BLaER1 (cell line): ENCODE measurements around the gene ST7.

ENCODE experiments used
- H3K27ac ChIP-seq: shearing (Covaris generic); formaldehyde crosslinking; 2 replicates; pipeline ENCODE4 v1.8.1; 2022
- H3K27me3 ChIP-seq: shearing (Covaris generic); formaldehyde crosslinking; 2 replicates; pipeline ENCODE4 v1.8.1; 2022
- H3K36me3 ChIP-seq: shearing (Covaris generic); formaldehyde crosslinking; 2 replicates; pipeline ENCODE4 v1.8.1; 2022
- H3K4me1 ChIP-seq: shearing (Covaris generic); formaldehyde crosslinking; 2 replicates; pipeline ENCODE4 v1.8.1; 2022
- H3K4me2 ChIP-seq: shearing (Covaris generic); formaldehyde crosslinking; 2 replicates; pipeline ENCODE4 v1.8.1; 2022
- H3K4me3 ChIP-seq: shearing (Covaris generic); formaldehyde crosslinking; 2 replicates; pipeline ENCODE4 v1.8.1; 2022
- H3K9ac ChIP-seq: shearing (Covaris generic); formaldehyde crosslinking; 2 replicates; pipeline ENCODE4 v1.8.1; 2022
- H3K9me3 ChIP-seq: shearing (Covaris generic); formaldehyde crosslinking; 2 replicates; pipeline ENCODE4 v1.8.1; 2022
- H4K20me1 ChIP-seq: shearing (Covaris generic); formaldehyde crosslinking; 2 replicates; pipeline ENCODE4 v1.8.1; 2022
- Cebpa-rat ChIP-seq: shearing (Covaris generic); IDR thresholded peaks from 2 replicates; pipeline ENCODE4 v1.8.1; 2022

Gene ST7

GRCh38 chr7:117188949-117189592, 235.8 kb downstream of the ST7 start:
- no peak overlapping the region for H3K4me3 ChIP-seq
- no peak overlapping the region for H3K27ac ChIP-seq
- no peak overlapping the region for H3K9ac ChIP-seq
- TF ChIP-seq Cebpa-rat = no peak
- H3K27me3 ChIP-seq = no peaks in the 10 kb centered on the region
- H3K4me2 ChIP-seq = no peak overlapping the region
- H3K9me3 ChIP-seq = no peaks in the 10 kb centered on the region
- H3K4me1 ChIP-seq = no peaks in the 10 kb centered on the region
- no peaks in the 10 kb centered on the region; the same call in 1 of the 2 replicates for H3K36me3 ChIP-seq
- no peaks in the 10 kb centered on the region for H4K20me1 ChIP-seq

DNA sequence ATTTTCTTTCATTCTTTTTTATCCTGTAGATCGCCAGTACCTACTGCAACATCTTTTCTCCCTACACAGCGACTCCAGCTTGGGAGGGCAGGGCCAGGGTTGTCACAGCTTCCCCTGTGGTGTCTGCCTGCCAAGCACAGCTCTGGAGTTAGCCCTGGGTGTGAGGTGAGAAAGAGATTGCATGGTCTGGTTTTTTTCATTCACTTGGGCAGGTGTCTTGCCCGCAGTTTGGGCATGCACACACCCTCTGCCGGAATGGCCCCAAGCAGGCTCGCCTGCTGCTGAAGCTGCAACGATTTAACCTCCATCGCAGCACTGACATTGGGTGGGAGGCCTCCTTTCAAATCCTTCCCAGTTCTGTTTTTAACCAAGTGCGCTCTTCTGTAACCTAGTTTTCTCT, 236.8 kb downstream of the ST7 start:
- H3K36me3 ChIP-seq = no peaks in the 10 kb centered on the region; the same call in 1 of the 2 replicates
- no peaks in the 10 kb centered on the region for H3K27me3 ChIP-seq

DNA sequence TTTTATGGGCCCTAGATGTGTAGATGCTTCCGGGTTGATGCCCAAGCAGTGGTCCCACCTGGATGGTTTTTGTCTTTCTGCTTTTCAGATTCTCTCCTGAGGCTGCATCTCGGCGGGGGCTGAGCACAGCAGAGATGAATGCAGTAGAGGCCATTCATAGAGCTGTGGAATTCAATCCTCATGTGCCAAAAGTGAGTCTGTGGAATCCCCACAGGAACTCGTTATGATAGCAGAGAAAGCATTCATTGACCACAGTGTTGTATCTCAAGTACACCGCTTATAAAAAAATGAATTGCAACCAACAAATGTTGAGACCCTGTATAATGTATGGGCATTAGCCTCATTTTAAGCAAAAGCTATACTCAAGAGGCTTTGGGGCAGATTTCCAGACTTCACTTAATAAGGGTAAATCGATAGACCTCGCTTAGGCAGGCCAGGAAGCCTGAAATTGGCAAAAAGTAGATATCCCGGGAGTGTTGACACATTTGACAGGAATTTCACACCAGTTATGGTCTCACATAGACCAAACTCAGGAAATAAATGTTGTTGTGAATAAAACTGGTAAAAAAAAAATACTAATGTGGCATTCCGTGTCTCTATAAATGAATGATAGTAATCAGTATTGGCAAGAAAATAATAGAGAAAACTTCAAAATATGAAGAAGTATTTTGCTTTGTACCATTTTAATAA, 237.6 kb downstream of the ST7 start:
- H3K27ac ChIP-seq = no peak overlapping the region
- H3K4me2 ChIP-seq = no peak overlapping the region
- H3K4me1 ChIP-seq = no peaks in the 10 kb centered on the region
- no peak overlapping the region for H3K4me3 ChIP-seq
- H3K9me3 ChIP-seq = no peaks in the 10 kb centered on the region
- no peaks in the 10 kb centered on the region for H3K27me3 ChIP-seq
- no peak for TF ChIP-seq Cebpa-rat
- no peak overlapping the region for H3K9ac ChIP-seq
- H3K36me3 ChIP-seq = no peaks in the 10 kb centered on the region; the same call in 1 of the 2 replicates
- H4K20me1 ChIP-seq = no peaks in the 10 kb centered on the region

More for the DNA sequence above, 236.8 kb downstream of the ST7 start:
- TF ChIP-seq Cebpa-rat = no peak
- H3K4me1 ChIP-seq = no peaks in the 10 kb centered on the region
- H3K27ac ChIP-seq = no peak overlapping the region
- H4K20me1 ChIP-seq = no peaks in the 10 kb centered on the region
- no peaks in the 10 kb centered on the region for H3K9me3 ChIP-seq
- no peak overlapping the region for H3K4me2 ChIP-seq
- H3K4me3 ChIP-seq = no peak overlapping the region
- H3K9ac ChIP-seq = no peak overlapping the region

DNA sequence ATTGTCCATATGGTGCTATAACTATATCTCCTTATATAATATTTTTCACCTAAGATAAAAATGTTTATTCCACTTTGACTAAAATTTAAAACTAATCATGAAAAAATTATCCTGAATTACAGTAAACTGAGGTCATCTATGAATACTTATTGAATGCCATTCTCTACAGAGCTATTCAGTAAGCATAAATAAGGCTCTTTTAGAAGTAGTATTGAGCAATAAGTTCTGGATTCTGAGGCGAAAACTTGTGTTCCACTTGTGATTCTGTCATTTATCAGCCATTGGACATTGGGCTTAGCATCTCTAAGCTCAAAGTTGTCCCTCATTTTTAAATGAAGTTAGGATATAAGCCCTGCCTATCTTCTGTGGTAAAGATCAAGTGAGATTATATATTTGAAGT, 238.8 kb downstream of the ST7 start:
- H3K27me3 ChIP-seq = no peaks in the 10 kb centered on the region
- no peak for TF ChIP-seq Cebpa-rat
- no peaks in the 10 kb centered on the region; the same call in 1 of the 2 replicates for H3K36me3 ChIP-seq
- H3K9me3 ChIP-seq = no peaks in the 10 kb centered on the region
- no peaks in the 10 kb centered on the region for H3K4me1 ChIP-seq
- no peaks in the 10 kb centered on the region for H4K20me1 ChIP-seq
- H3K9ac ChIP-seq = no peak overlapping the region
- no peak overlapping the region for H3K4me3 ChIP-seq
- no peak overlapping the region for H3K4me2 ChIP-seq
- no peak overlapping the region for H3K27ac ChIP-seq

- no peaks in the 10 kb centered on the region for H4K20me1 ChIP-seq
- H3K27me3 ChIP-seq = no peaks in the 10 kb centered on the region
- no peak overlapping the region for H3K4me2 ChIP-seq
- no peak overlapping the region for H3K27ac ChIP-seq
- no peak overlapping the region for H3K4me3 ChIP-seq
- H3K9ac ChIP-seq = no peak overlapping the region
- no peak for TF ChIP-seq Cebpa-rat
- H3K4me1 ChIP-seq = no peaks in the 10 kb centered on the region
- no peaks in the 10 kb centered on the region; the same call in 1 of the 2 replicates for H3K36me3 ChIP-seq
- H3K9me3 ChIP-seq = no peaks in the 10 kb centered on the region
Observed at GRCh38 chr7:117193564-117193963, 240.3 kb downstream of the ST7 start.

- no peaks in the 10 kb centered on the region for H4K20me1 ChIP-seq
Observed at GRCh38 chr7:117194445-117194844, 241.1 kb downstream of the ST7 start.

DNA sequence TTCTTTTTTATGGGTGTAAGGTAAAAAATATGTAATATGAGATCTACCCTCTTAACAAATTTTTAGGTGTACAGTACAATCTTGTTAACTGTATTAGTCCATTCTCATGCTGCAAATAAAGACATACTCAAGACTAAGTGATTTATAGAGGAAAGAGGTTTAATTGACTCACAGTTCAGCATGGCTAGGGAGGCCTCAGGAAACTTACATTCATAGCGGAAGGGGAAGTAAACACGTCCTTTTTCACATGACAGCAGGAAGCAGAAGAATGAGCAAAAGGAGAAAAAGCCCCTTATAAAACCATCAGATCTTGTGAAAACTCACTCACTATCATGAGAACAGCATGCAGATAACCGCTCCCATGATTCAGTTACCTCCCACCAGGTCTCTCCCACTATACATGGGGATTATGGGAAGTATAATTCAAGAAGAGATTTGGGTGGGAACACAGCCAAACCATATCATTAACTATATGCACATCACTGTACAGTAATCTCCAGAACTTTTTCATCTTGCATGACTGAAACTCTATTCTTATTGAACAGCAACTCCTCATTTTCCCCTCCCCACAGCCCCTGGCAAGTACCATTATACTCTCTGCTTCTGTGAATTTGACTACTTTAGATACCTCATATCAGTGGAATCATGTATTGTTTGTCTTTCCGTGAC, 242.2 kb downstream of the ST7 start:
- Histone ChIP-seq H3K27me3 (no peaks in the 10 kb centered on the region), H3K27ac (no peak overlapping the region), H4K20me1 (no peaks in the 10 kb centered on the region), H3K36me3 (no peaks in the 10 kb centered on the region), H3K4me2 (no peak overlapping the region), H3K4me3 (no peak overlapping the region), H3K9me3 (no peaks in the 10 kb centered on the region), H3K4me1 (no peaks in the 10 kb centered on the region), H3K9ac (no peak overlapping the region)
- TF ChIP-seq Cebpa-rat = no peak

More at GRCh38 chr7:117194445-117194844, 241.1 kb downstream of the ST7 start:
- Histone ChIP-seq H3K4me3 (no peak overlapping the region), H3K27ac (no peak overlapping the region), H3K4me1 (no peaks in the 10 kb centered on the region), H3K9me3 (no peaks in the 10 kb centered on the region), H3K36me3 (no peaks in the 10 kb centered on the region; the same call in 1 of the 2 replicates), H3K4me2 (no peak overlapping the region), H3K9ac (no peak overlapping the region), H3K27me3 (no peaks in the 10 kb centered on the region)
- TF ChIP-seq Cebpa-rat = no peak

DNA sequence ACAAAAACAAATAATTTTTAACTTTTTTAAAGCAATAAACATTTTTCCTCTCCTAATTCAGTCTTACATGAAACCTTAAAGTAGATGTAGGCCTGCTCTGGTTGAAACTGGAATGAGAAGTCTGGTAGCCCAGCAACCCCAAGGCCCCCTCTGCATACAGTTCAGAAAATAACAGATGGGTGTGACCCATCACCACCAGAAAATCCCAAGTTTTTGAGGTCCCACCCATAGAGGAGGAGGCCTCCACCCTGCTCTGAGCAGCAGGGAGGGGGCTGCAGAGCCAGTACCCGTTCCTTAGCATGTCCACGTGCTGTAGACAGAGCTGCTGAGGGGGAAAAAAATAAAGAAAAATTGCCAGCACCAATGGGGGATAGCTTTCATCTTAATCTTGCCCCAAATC, 246.8 kb downstream of the ST7 start:
- no peak for TF ChIP-seq Cebpa-rat
- Histone ChIP-seq H3K4me1 (no peaks in the 10 kb centered on the region), H4K20me1 (no peaks in the 10 kb centered on the region), H3K9me3 (no peaks in the 10 kb centered on the region), H3K4me2 (no peak overlapping the region), H3K9ac (no peak overlapping the region), H3K4me3 (no peak overlapping the region), H3K27ac (no peak overlapping the region), H3K36me3 (no peaks in the 10 kb centered on the region), H3K27me3 (no peaks in the 10 kb centered on the region)

DNA sequence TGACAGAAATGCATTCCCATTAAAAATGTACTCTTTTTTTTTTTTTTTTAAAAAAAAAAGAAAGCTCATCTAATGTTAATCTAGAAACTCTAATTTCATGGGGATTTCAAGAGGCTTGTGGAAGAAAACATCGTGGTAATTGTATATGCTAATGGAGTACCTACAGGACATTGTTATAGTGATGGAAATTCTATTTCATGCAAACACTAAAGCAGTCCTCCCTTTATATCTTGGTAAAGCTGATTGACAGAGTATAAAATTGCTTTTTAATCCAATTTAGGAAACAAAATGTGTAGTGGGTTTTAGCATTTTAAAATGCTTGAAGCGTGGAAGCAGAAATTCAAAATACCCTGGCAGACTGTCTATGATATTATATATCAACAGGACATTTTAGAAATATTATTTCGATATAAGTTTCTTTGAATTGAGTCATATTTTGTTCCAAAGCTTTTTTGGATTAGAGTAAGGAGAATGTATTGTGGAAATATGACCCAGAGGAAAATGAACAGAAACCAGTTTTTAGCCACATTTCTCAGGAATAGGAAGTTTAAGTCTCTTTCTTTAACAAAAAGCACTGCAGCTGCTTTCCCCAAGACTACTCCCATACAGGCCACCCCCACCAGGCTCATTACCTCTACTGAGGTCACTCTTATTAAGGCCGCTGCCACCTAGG, 247.6 kb downstream of the ST7 start:
- H3K4me1 ChIP-seq = no peaks in the 10 kb centered on the region
- H4K20me1 ChIP-seq = no peaks in the 10 kb centered on the region
- TF ChIP-seq Cebpa-rat = no peak
- no peak overlapping the region for H3K4me3 ChIP-seq
- H3K9ac ChIP-seq = no peak overlapping the region
- no peaks in the 10 kb centered on the region for H3K9me3 ChIP-seq
- no peak overlapping the region for H3K27ac ChIP-seq
- H3K36me3 ChIP-seq = no peaks in the 10 kb centered on the region
- no peaks in the 10 kb centered on the region for H3K27me3 ChIP-seq
- no peak overlapping the region for H3K4me2 ChIP-seq
